Measurements from ENCODE around the gene STX8.
"Not testable (repeated sequence)": the region's sequence is repeated elsewhere in the genome, so short reads cannot be mapped to it uniquely, and the experiment has no call there.

The STX8 gene

DNA sequence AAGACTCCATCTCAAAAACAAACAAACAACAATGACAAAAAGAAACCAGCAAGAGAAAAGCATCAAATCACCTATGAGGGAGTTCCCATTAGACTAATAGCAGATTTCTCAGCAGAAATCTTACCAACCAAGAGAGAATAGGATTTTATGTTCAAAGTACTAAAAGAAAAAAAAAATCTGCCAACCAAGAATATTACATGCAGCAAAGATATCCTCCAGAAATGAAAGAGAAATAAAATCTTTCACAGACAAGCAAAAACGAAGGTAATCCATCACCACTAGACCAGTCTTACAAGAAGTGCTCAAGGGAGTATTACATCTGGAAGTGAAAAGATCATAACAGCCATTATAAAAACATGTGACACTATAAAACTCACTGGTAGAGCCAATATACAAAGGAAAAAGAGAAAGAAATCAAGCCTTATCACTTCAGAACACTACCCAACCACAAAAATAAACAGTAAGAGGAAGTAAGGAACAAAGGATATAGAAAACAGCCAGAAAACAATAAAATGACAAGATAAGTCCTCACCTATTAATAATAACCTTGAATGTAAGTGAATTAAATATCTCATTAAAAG, 66.3 kb downstream of the STX8 start:
- DNase-seq (ENCODE audit: low read depth in 3 of 3), result no peak

- DNase-seq (ENCODE audit: low read depth in 3 of 3), result no peak
These were observed 76.6 kb downstream of the STX8 start for GRCh38 chr17:9499041-9499440.

DNA sequence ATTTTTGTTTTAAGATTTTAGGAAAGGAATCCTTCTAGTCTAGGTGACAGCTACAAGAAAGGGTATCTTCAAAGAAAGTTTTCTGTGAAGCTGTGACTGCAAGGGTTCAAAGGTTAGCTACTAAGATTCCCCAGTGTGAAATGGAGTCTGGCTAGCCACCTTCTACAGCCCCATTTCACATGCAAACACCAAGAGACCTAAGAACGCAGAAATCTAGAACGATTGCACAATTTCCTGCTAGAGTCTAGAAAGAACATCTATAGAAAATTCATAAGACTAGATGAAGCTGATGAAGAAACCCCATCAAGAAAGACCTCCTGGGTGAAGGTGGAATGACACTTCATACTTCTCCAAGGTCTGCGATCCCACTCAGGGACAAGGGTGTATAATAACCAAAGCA, 77.1 kb downstream of the STX8 start:
- no peak for DNase-seq (ENCODE audit: low read depth in 3 of 3)

- no peak for DNase-seq (ENCODE audit: low read depth in 3 of 3)
These were observed 87.1 kb downstream of the STX8 start for GRCh38 chr17:9488556-9488955.

DNA sequence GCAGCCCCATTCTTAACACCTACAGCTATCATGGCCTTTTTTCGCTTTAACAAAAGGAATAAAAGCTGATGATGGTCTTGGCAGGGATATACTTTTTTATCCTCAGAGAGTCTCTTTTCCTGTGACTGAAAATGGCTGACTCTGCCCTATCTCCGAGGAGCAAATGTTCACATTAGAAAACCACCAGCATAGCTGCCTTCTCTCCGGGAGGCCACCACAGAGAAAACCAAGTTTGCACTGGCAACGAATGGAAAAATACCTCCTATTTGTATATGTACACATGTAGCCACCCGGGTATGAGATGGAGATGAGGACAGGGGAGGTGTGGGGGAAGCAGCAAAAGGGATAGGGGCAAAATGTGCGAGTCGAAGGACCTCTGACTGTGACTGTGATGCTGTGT, 88.2 kb downstream of the STX8 start:
- DNase-seq (ENCODE audit: low read depth in 3 of 3), result no peak

DNA sequence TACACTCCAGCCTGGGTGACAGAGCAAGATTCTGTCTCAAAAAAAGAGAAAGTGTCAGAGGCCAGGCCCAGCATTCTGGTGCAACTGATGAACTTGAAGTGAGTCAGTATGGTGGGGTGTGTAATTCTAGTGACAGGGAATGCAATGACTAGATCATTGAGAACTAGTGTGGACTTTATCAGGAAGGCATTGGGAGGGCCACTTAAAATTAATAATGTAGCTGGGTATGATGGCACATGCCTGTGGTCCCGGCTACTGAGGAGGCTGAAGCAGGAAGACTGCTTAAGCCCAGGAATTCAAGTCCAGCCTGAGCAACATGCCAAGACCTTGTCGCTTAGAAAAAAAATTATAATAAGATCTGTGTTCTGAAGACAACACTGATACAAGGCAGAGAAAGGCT, 90.8 kb downstream of the STX8 start:
- DNase-seq (ENCODE audit: low read depth in 3 of 3), result no peak

GRCh38 chr17:9479964-9480363, 95.7 kb downstream of the STX8 start:
- DNase-seq (ENCODE audit: low read depth in 3 of 3), result no peak

GRCh38 chr17:9478889-9479288, 96.7 kb downstream of the STX8 start:
- no peak for DNase-seq (ENCODE audit: low read depth in 3 of 3)

DNA sequence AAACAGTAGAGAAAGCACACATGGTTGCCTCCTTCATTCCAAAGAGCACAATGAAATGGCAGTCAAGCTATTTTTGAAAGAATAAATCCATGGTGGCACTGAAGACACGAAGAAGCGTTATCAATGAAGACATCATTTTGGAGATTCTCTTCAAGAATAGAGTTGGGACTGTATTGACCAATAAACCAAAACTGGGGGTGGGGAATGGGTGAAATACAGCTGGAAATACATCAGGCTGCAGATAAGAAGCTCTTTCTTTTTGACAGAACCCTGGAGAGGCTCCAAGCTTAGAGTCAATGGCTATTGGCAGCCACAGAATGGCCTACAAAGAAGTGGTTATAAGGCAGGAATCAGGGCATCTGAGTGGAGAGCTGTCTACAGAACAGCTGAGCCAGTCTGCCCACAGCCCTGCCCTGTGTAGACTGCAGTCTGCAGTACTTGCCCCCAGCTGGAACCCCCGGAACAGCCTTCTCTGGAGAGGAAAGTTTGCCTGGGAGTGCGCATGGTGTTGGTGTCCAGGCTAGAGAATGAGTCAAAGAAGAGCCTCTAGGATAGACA, 100.4 kb downstream of the STX8 start:
- no peak for DNase-seq (ENCODE audit: low read depth in 3 of 3)

GRCh38 chr17:9473711-9474110, 101.9 kb downstream of the STX8 start:
- no peak for DNase-seq (ENCODE audit: low read depth in 3 of 3)

GRCh38 chr17:9472541-9472940, 103.1 kb downstream of the STX8 start:
- DNase-seq (ENCODE audit: low read depth in 3 of 3), result no peak

- no peak for DNase-seq (ENCODE audit: low read depth in 3 of 3)
These were observed 103.5 kb downstream of the STX8 start for GRCh38 chr17:9472094-9472493.

- no peak for DNase-seq (ENCODE audit: low read depth in 3 of 3)
These were observed 105.4 kb downstream of the STX8 start for GRCh38 chr17:9470171-9470570.

GRCh38 chr17:9468937-9469336, 106.7 kb downstream of the STX8 start:
- no peak for DNase-seq (ENCODE audit: low read depth in 3 of 3)

- no peak for DNase-seq (ENCODE audit: low read depth in 3 of 3)
These were observed 107.1 kb downstream of the STX8 start for GRCh38 chr17:9468532-9468931.

- DNase-seq (ENCODE audit: low read depth in 3 of 3), result no peak
These were observed 108.1 kb downstream of the STX8 start for GRCh38 chr17:9467518-9467917.

DNA sequence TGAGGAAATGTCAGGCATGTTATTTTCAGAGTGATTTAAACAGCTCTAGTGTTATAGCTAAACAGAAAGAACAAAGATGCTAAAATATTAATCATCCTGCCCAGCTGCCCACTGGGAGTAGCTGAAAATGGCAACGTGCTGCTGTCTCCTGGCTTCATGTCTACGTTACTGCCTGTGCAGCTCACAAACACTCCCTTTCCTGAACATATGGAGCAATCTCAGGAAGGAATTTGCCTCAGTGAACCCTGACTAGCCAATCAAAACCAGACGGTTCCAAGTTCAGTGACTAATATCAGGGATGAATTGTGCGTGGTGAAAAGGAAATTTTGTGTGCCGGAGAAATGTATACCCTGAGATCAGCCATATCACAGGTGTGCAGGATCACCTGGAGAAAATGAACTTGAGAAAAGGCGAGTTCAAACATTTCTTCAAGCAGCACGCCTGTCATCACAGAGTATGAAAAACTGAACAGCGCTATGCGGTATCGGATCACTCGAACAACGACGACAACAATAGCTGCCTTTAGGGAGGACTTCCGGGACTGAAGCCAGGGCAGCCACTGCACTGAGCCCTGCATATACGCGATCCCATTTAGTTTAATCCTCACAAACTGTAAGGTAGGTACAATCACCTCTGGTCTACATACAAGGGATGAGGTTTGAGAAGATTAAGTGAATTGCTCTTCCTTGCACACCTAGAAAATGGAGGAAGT, 110.3 kb downstream of the STX8 start:
- no peak for DNase-seq (ENCODE audit: low read depth in 3 of 3)

- no peak for DNase-seq (ENCODE audit: low read depth in 3 of 3)
These were observed 118.6 kb downstream of the STX8 start for GRCh38 chr17:9457005-9457404.

GRCh38 chr17:9456330-9456729, 119.3 kb downstream of the STX8 start:
- DNase-seq (ENCODE audit: low read depth in 3 of 3), result no peak

- DNase-seq (ENCODE audit: low read depth in 3 of 3), result no peak
These were observed 123.7 kb downstream of the STX8 start for GRCh38 chr17:9451934-9452333.

DNA sequence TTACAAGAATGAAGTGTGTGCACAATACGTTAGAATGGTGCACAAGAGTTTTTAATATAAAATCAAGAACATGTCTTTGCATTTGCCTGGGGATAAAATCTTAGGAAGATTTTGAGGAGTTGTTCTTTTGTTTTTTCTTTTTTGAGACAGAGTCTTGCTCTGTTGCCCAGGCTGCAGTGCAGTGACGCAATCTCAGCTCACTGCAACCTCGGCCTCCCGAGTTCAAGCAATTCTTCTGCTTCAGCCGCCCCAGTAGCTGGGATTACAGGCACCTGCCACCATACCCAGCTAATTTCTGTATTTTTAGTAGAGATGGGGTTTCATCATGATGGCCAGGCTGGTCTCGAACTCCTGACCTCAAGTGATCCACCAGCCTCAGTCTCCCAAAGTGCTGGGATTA, 128.3 kb downstream of the STX8 start:
- DNase-seq (ENCODE audit: low read depth in 3 of 3), result not testable (repeated sequence)

DNA sequence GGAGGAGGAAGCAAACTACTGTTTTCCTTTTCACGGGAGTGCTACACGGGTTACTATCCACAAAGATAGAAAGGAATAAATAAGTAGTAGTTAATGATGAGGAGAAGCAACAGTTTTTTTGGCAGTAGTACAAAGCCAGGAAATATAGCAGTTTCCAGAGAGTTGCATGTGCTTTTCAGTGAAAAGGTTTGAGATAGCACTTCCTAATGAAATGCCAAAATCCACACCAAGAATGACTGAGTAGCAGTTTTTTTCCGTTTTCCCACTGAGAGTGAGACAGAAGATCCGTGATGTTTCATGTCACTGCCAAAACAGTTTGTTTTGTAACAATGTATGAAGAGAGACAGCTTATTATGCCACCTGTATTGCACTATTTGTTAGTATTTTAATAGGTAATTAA, 129.1 kb downstream of the STX8 start:
- no peak for DNase-seq (ENCODE audit: low read depth in 3 of 3)

DNA sequence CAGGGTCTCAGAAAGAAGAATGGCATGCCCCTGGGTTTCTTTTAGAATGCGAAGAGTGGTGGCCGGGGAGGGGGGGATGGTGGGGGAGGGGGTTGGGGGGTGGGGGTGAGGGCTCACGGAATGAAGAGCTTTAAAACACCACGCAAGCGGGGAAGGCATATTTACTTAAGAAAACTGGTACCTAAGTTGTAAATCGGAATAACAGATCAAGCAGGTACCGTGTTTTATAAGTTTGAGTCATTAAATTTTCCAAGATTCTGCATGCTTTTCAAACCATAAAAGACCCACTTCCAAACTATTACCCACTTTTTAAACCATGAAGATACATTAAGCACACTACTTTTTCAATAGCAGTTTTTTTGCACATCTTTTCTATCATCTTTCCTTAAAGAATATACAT, 130.2 kb downstream of the STX8 start:
- no peak for DNase-seq (ENCODE audit: low read depth in 3 of 3)

DNA sequence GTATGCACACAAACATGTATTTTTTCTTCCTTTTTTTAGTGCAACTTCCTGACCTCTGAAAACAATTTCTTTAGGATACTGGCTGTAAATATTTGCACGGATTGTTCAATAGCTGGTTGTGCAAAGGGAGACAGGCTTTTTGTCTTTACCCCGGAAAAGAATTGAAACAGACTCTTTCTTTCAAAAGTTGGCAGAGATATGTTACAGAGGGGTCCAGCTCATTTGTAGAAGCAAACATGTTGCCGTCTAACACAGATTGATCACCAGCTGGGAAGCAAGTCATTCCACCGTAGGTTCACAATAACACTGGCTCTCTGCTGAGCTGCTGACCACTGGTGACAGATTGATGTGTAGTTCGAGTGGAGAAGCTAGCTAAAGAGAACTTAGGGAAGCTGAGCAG, 130.9 kb downstream of the STX8 start:
- DNase-seq (ENCODE audit: low read depth in 3 of 3), result no peak
